HuH-7.5 (cell line): ENCODE measurements around the gene TMEM247.
"Not testable (repeated sequence)": the region's sequence is repeated elsewhere in the genome, so short reads cannot be mapped to it uniquely, and the experiment has no call there.

ENCODE experiments used
- DNase-seq: peaks from one replicate; pipeline ENCODE4 v3.0.0; 2011; ENCODE audit warnings: low spot score

The TMEM247 gene

GRCh38 chr2:46512185-46512584 is 32.8 kb downstream of the TMEM247 start:
- DNase-seq, result no peak

GRCh38 chr2:46514738-46515137 is 35.4 kb downstream of the TMEM247 start:
- no peak for DNase-seq

GRCh38 chr2:46517485-46517884 is 38.1 kb downstream of the TMEM247 start:
- DNase-seq, result no peak

GRCh38 chr2:46518861-46519260 is 39.5 kb downstream of the TMEM247 start:
- no peak for DNase-seq

- DNase-seq, result no peak
Measured at GRCh38 chr2:46519265-46519664, 39.9 kb downstream of the TMEM247 start.

- DNase-seq, result no peak
Measured at GRCh38 chr2:46520130-46520711, 40.9 kb downstream of the TMEM247 start.

- DNase-seq, result no peak
Measured at GRCh38 chr2:46521215-46521683, 41.9 kb downstream of the TMEM247 start.

- DNase-seq, result not testable (repeated sequence)
Measured at GRCh38 chr2:46522385-46522784, 43.0 kb downstream of the TMEM247 start.

GRCh38 chr2:46525522-46526155 is 46.3 kb downstream of the TMEM247 start:
- DNase-seq, result no peak

GRCh38 chr2:46528880-46529279 is 49.5 kb downstream of the TMEM247 start:
- no peak for DNase-seq

- DNase-seq, result no peak
Measured at GRCh38 chr2:46530639-46531038, 51.3 kb downstream of the TMEM247 start.

GRCh38 chr2:46531863-46532262 is 52.5 kb downstream of the TMEM247 start:
- no peak for DNase-seq
